Right atrium auricular region (tissue), 2 donors: ENCODE data around the gene RBKS. TPM values are rescaled to one million over a fixed set of nuclear protein-coding genes. Genes with fewer than 3 reads are reported as not detected.

Experiments
- DNase-seq: peaks from one replicate; pipeline ENCODE4 v3.0.0-alpha.2; 2019; ENCODE audit warnings: low spot score
- H3K27ac ChIP-seq, 2 donors: fragments of 200-600 bp; sonication (generic); 1 replicate in 1 of 2; 2 replicates in 1 of 2; pipeline ENCODE4 v1.5.1; 2016 to 2019
- H3K27me3 ChIP-seq, 2 donors: fragments of 200-600 bp; sonication (generic); one replicate each; pipeline versions ENCODE4 v1.5.1 to v1.6.0; 2017 to 2019
- H3K36me3 ChIP-seq: fragments of 200-600 bp; sonication (generic); one replicate; pipeline ENCODE4 v1.5.1; 2016
- H3K4me1 ChIP-seq, 2 donors: fragments of 200-600 bp; sonication (generic); one replicate each; pipeline versions ENCODE4 v1.5.1 to v1.6.0; 2017 to 2019
- H3K4me3 ChIP-seq, 2 donors: fragments of 200-600 bp; sonication (generic); 1 replicate in 1 of 2; 2 replicates in 1 of 2; pipeline ENCODE4 v1.5.1; 2017 to 2019; ENCODE audit warnings: mild to moderate bottlenecking in 1 of 2, moderate library complexity in 1 of 2
- H3K9me3 ChIP-seq, 2 donors: fragments of 200-600 bp; sonication (generic); one replicate each; pipeline ENCODE4 v1.5.1; 2019
- CTCF ChIP-seq, 2 donors: fragments of 200-600 bp; sonication (generic); IDR thresholded peaks; one replicate each; pipeline ENCODE4 v1.5.1; 2019; ENCODE audit warnings: antibody characterized with exemption in 2 of 2
- total RNA-seq, 2 donors: library from RNA; depleted of rRNA; stranded (reverse); fragments of >200 nt; gene quantifications; one replicate each; pipeline ENCODE4 v1.1.0, GENCODE V29; 2016

The RBKS gene
- total RNA-seq, 2 donors from 2014 or later, result 1.6 to 2.1 TPM

- H3K4me3 ChIP-seq, result no peak overlapping the region
- no peak for TF ChIP-seq CTCF (IDR thresholded peaks at IDR 0.05)
- H3K27ac ChIP-seq, result no peak overlapping the region
- H3K9me3 ChIP-seq, result no peaks in the 10 kb centered on the region
- no peak for DNase-seq
- no peaks in the 10 kb centered on the region for H3K4me1 ChIP-seq
- H3K27me3 ChIP-seq, result no peaks in the 10 kb centered on the region
- no peaks in the 10 kb centered on the region for H3K36me3 ChIP-seq
Observed at GRCh38 chr2:27811768-27812167, 78.4 kb downstream of the RBKS start.

GRCh38 chr2:27810455-27810854, 79.7 kb downstream of the RBKS start:
- DNase-seq, result no peak
- Histone ChIP-seq H3K4me3 (no peak overlapping the region), H3K9me3 (no peaks in the 10 kb centered on the region), H3K4me1 (no peaks in the 10 kb centered on the region), H3K27me3 (no peaks in the 10 kb centered on the region), H3K27ac (no peak overlapping the region), H3K36me3 (no peaks in the 10 kb centered on the region)
- TF ChIP-seq CTCF (IDR thresholded peaks at IDR 0.05), result no peak

GRCh38 chr2:27809761-27810241, 80.4 kb downstream of the RBKS start:
- no peak overlapping the region for H3K27ac ChIP-seq
- no peak for TF ChIP-seq CTCF (IDR thresholded peaks at IDR 0.05)
- H3K27me3 ChIP-seq, result no peaks in the 10 kb centered on the region
- H3K36me3 ChIP-seq, result no peaks in the 10 kb centered on the region
- DNase-seq, result no peak
- H3K4me3 ChIP-seq, result no peak overlapping the region
- no peaks in the 10 kb centered on the region for H3K9me3 ChIP-seq
- H3K4me1 ChIP-seq, result no peaks in the 10 kb centered on the region

GRCh38 chr2:27808984-27809383, 81.2 kb downstream of the RBKS start:
- Histone ChIP-seq H3K9me3 (no peaks in the 10 kb centered on the region), H3K36me3 (no peaks in the 10 kb centered on the region), H3K4me3 (no peak overlapping the region), H3K27ac (no peak overlapping the region), H3K4me1 (no peaks in the 10 kb centered on the region), H3K27me3 (no peaks in the 10 kb centered on the region)
- no peak for TF ChIP-seq CTCF (IDR thresholded peaks at IDR 0.05)
- DNase-seq, result no peak

- no peaks in the 10 kb centered on the region for H3K27me3 ChIP-seq
- no peak overlapping the region for H3K4me3 ChIP-seq
- H3K9me3 ChIP-seq, result no peaks in the 10 kb centered on the region
- H3K27ac ChIP-seq, result no peak overlapping the region
- DNase-seq, result no peak
- no peaks in the 10 kb centered on the region for H3K4me1 ChIP-seq
- TF ChIP-seq CTCF (IDR thresholded peaks at IDR 0.05), result no peak
- no peaks in the 10 kb centered on the region for H3K36me3 ChIP-seq
Observed at GRCh38 chr2:27808418-27808817, 81.8 kb downstream of the RBKS start.

GRCh38 chr2:27807476-27807875, 82.7 kb downstream of the RBKS start:
- peak; percentile 35 to 58 for TF ChIP-seq CTCF (IDR thresholded peaks at IDR 0.05)
- Histone ChIP-seq H3K4me1 (no peaks in the 10 kb centered on the region), H3K27ac (no peak overlapping the region), H3K36me3 (no peaks in the 10 kb centered on the region), H3K4me3 (no peak overlapping the region), H3K27me3 (no peaks in the 10 kb centered on the region), H3K9me3 (no peaks in the 10 kb centered on the region)
- DNase-seq, result no peak
